GM19463 (cell line): ENCODE measurements around the gene PLSCR2.
"Not testable (repeated sequence)": the region's sequence is repeated elsewhere in the genome, so short reads cannot be mapped to it uniquely, and the experiment has no call there.

Experiments
- ATAC-seq: cut with Tn5 transposase; IDR thresholded peaks from one replicate; pipeline ENCODE4 v1.9.1; 2021; ENCODE audit warnings: mild to moderate bottlenecking, moderate library complexity; ENCODE audit not compliant: unreplicated experiment

PLSCR2 gene

DNA sequence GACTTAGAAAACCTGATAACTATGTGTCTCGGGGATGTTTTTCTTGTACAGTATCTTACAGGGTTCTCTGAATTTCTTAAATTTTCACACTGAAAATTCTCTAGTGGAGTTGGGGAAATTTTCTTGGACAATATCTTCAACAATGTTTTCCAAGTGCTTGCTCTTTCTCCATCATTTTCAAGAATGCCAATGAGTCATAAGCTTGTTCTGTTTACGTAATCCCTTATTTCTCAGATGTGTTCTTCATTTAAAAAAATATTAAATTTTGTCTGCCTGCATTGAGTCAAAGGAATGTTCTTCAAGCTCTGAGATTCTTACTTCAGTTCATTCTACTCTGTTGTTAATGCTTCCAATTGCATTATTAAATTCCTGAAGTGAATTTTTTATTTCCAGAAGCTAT lies 21.9 kb upstream of the PLSCR2 start:
- no peak for ATAC-seq

DNA sequence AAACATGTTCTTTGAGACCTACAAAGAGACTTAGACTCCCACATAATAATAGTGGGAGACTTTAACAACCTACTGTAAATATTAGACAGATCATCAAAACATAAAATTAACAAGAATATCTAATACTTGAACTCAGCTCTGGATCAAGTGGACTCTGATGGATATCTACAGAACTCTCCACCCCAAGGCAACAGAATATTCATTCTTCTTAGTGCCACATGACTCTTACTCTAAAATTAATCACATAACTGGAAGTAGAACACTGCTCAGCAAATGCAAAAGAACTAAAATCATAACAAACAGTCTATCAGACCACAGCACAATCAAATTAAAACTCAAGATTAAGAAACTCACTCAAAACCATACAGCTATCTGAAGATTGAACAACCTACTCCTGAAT lies 15.9 kb upstream of the PLSCR2 start:
- ATAC-seq: no peak

DNA sequence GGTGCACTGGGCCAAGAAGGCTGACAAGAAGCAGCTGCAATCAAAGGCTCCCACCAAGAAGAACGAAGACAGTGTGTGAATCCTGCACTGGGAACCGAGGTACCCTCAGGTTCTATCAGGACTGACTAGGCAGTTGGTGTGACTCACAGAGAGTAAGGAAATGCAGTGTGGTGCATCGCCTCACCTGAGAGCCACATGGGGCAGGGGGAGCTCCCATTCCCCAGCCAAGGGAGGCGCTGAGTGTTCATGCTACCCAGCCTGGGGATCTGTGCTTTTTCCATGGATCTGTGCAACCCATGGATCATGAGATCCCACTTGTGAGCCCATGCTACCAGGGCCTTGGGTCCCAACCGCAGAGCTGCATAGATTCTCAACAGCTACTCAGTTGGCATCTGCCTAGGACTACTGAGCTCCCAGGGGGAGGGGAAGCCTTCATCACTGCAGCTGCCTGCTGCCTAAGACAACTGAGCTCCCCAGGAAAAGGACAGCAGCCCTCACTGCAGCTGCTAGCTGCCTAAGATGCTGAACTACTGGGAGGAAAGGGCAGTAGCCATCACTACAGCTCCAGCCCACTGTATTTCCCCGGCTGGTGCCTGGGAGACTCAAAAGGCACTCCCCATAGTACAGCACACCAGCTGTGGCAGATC lies 6.9 kb upstream of the PLSCR2 start:
- ATAC-seq: no peak

DNA sequence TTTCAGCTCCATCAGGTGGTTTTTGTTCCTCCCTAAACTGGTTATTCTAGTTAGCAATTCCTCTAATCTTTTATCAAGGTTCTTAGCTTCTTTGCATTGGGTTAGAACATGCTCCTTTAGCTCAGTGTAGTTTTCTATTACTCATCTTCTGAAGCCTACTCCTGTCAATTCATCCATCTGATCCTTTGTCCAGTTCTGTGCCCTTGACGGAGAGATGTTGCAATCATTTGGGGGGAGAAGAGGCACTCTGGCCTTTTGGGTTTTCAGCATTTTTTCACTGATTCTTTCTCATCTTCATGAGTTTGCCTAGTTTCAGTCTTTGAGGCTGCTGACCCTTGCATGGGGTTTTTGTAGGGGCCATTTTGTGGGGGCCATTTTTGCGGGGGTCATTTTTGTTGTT lies 5.6 kb upstream of the PLSCR2 start:
- ATAC-seq: not testable (repeated sequence)

DNA sequence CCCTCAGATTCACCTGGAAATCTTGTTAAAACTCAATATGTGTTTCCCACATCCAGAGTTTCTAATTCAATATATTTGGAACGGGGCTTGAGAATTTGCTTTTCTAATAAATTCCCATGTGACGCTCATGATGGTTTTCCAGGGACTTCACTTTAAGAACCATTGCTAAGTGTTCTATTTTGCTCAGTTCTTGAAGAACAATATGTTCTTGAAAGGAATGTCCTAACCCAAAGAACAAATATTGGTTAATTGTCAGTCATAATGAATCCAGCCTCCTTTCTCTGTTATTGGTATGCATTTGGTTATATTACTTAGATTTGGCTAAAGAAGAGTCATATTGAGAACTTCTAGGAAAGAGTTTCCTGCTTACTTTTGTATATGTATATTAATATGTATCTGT lies 4.4 kb upstream of the PLSCR2 start:
- no peak for ATAC-seq

DNA sequence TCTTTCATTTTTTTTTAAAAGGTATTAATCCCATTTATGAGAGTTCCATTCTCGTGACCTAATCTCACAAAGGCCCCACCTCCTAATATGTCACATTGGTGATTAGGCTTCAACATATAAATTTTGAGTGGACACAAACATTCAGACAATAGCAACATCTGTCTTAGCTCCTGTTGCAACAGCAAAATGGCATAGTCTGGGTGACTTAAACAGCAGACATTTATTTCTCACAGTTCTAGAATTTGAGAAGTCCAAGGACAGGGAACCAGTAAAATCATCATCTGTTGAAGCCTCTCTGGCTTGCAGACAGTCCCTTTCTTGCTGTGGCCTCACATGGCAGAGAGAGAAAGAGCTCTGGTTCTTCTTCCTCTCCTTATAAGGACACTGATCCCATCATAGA lies 3.2 kb upstream of the PLSCR2 start:
- ATAC-seq: no peak

DNA sequence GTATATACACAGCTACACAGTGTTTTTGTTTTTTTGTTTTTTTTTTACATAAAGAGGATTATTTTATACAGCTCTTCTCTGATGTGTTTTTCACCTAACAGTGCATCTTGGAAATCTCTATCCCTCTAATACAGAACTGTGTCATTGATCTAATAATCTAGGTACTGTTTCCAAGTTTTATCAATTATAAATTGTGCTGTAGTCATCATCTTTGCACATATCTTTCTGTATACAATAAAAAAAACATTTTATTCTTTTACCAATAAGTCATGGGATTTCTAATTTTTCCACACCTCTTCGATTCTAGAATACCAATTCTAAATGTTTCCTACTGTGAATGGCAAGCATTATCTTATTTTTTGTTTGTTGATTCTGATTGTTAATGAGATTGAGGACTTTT lies 1.7 kb upstream of the PLSCR2 start:
- ATAC-seq: no peak

DNA sequence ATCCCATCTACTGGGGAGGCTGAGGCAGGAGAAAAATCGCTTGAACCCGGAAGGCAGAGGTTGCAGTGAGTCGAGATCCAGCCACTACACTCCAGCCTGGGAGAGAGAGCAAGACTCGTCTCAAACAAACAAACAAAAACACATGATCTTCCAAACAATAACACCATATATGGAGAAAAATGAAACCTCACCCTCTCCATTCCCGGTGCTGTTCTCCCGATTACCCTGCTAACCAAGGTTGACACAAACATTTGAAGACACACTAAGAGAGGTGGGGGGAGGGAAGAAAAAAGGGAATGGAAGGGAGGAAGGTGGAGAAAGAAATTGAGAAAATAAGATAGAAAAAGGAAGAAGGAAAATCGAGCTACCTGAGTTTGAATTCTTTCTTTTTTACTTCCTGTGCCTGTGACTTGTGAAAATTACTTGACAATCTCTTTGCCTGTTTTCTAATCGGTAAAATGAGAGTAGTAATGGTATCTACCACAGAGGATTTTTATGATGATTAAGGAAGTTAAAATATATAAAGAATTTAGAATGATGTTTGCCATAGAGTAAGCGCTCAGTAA lies 1.1 kb upstream of the PLSCR2 start:
- no peak for ATAC-seq

DNA sequence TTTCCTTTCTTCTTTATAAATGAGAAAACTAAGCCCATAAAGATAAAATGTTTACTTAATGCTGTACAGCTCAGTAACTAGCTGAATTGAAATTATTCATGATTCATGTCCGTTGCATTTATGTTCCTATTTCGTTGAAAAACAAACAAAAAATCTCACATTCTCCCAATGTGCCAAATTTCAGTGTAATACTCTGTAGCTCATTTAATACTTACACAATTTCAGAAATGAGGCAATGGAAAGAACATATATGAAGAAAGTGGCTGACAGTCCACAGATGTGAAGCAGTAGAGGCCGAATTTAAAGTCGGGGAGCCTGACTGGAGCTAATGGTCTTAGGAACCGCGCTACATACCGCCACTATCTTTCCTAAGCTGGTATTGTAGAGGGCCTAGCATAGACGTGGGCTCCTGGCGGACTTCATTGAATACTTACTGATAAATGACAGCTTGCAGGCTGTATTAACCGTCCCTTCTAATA lies 651 bp downstream of the PLSCR2 start:
- ATAC-seq: no peak

DNA sequence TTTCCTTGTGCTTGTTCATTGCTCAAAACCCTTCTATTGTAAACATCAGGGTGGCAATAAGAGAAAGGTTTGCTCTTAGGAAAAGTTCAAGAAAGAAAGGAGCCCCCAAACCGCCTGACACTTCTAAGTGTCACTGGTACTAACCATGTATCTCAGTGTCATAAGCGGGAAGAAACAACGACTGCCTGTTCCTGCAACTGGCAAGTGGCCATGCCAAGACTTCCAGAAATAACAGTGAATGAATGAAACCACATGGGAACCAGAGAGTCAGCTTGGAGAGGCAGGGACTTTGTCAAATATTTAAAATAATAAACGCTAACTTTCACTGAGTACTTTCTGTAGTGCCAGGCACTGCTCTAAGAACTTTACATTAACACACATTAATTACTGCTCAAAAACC lies 1.1 kb downstream of the PLSCR2 start:
- ATAC-seq: no peak

DNA sequence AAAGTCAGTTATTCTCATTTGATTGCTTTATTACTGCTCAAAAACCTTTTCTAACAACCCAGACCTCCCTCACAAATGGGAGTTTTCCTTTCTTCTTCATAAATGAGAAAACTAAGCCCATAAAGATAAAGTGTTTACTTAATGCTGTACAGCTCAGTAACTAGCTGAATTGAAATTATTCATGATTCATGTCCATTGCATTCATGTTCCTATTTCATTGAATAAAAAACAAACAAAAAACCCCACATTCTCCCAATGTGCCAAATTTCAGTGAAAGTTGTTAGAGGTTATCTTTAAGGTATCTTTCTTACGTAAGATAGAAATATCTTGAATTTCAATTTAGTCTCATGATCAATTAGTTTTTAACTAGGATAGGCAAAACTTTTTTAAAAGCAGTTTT lies 2.8 kb downstream of the PLSCR2 start:
- no peak for ATAC-seq

DNA sequence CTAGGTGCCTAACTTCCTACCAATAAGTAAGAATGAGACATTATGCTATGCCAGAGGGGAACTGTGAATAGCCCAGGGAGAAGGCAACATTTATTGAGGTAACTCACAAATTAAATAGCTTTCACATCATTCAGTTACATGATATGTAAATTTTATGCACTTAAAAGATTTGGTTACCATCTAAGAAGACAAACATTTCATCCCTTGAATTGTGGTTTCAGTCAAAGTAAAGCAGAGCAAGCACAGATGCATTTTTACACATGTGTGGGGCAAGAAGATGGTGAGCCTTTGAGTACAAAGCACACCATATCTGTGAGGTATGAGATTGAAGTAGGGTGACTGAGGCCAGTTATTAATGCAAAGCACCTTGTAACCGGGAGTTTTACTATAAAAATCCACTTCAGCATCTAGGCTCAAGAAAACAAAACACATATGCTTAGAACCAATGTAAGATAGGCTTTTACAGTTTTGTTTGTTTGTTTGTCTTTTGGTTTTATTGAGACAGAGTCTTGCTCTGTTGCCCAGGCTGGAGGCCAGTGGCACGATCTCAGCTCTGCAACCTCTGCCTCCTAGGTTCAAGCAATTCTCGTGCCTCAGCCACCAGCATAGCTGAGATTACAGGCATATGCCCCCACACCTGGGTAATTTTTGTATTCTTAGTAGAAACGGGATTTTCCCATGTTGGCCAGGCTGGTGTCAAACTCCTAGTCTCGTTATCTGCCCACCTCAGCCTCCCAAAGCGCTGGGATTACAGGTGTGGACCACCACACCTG lies 3.5 kb downstream of the PLSCR2 start:
- no peak for ATAC-seq

DNA sequence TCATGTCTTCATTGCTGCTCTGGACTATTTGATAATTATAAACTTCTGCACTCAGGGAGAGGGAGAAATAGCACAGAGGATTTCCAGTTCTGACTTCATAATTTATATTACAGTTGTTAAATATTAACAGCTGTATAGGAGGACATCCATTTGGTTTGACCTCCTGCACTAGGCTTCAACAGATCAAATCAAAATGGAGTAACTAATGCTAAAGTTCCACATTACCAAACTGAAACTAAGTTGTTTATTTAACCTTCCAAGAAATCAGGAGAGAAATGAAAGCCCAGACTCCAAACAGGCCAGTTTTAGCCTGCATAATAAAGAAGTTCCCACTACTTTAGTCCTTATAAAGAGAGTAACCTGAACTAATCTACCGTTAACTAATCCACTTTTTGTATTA lies 4.6 kb downstream of the PLSCR2 start:
- ATAC-seq: no peak

DNA sequence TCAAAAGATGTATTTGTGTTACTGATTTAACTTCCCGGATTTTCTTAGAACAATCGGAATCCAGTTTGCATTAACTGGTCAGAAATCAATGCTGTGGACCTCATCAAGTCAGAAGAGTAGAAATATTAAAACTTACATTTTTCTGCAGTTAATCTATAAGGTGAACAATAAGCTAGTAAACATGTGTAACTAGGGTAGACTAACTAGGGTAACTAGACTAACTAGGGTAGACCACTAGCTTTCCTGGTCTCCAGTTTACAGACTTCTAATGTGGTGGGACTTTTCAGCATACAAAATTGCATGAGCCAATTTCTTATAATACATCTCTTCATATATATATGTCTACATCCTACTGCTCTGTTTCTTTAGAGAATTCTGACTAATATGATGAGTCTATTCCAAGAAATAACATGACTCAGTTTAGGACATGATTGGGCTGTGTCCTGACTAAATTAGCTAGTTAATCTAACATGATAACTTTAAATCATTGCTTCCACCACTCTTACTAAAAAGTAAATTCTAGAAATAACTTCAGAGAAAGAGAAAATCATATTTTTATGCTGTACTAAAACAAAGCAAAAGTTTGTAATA lies 5.3 kb downstream of the PLSCR2 start:
- no peak for ATAC-seq

DNA sequence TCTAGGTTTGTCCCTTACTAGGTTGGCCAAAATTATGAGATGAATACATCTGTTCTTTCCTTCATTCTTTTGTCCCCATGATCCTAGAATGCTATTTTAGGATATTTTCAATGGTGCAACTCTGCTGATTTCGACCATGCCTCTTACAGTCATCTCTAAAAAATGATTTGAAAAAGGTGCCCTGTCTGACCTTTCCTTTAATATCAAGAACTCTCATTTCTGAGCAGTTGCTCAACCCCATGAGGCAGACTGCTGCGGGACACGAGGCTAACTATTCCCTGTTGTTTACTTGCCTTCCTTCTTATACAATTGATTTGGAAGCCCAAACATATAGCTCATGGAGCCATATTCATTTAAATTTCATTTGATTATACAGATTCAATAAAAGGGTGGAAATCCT lies 14.6 kb downstream of the PLSCR2 start:
- ATAC-seq: no peak

DNA sequence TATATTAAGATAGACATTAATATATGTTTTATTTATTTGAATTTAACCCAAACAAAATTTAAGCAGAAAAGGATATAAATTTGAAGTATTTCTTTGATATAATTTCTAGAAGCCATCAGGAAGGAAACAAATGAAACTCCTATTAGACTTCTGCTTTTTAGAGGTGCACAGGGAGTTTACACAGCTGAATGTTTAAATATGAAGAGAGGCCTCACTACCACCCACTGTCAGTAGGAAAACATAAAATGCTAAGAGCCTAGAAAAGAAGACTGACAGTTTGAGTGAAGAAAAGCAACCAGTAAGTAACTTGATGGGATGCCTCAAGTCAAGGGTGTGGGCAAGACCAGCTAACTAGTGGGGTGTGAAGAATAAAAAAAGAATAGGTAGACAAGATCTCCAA lies 19.7 kb downstream of the PLSCR2 start:
- no peak for ATAC-seq

DNA sequence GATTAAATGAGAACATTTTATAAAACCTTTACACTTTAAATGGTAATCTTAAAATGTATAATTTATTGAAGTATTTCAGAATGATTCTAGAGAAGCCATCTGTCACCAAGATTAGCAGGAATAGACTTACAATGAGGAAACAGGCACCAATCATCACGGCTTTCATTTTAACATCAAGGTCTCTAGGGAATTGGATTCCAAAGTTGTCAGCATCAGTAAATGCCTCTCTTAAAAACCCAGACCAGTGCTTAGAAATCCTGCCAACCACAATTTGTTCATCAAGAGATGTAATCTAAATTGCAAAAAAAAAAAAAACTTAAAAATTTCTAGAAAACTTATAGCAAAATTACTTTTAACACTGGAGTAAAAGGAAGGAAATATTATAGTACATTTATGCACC lies 20.3 kb downstream of the PLSCR2 start:
- no peak for ATAC-seq

DNA sequence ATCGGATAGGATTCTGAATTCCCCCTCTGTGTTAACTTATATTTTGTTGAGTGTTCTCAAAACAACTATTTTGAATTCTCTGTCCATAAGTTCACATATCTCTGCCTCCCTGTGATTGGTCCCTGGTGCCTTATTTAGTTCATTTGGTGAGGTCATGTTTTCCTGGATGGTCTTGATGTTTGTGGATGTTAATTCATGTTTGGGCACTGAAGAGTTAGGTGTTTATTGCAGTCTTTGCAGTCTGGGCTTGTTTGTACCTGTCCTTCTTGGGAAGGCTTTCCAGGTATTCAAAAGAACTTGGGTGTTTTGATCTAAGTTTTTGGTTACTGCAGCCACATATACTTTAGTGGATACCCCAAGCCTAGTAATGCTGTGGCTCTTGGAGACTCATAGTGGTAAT lies 23.3 kb downstream of the PLSCR2 start:
- no peak for ATAC-seq

DNA sequence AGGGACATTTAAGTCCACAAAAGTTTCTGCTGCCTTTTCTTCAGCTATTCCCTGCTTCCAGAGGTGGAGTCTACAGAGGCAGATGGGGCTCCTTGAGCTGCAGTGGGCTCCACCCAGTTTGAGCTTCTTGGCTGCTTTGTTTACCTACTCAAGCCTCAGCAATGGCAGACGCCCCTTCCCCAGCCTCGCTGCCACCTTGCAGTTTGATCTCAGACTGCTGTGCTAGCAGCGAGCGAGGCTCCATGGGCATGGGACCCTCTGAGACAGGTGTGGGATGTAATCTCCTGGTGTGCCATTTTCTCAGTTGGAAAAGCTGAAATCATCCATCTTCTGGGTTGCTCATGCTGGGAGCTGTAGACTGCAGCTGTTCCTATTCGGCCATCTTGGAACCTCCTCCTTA lies 29.1 kb downstream of the PLSCR2 start:
- ATAC-seq: not testable (repeated sequence)

DNA sequence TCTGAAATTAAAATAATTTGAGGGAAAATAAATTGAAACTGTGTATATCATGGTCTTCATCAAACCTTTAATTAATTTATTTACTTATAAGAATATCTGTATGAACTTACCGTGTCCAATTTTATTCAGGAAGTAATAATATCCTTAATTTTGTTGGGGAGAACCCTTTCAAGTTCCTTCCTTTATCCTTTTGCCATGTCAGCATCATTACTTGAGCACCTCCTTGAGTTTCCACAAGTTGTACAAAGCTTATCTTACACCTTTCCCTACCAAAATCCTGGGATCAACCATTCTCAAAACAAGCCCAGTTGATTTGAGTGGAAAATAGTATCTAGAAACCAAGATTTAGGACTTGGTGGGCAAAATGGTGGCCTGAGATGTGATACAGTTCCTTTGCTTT lies 37.3 kb downstream of the PLSCR2 start:
- no peak for ATAC-seq

DNA sequence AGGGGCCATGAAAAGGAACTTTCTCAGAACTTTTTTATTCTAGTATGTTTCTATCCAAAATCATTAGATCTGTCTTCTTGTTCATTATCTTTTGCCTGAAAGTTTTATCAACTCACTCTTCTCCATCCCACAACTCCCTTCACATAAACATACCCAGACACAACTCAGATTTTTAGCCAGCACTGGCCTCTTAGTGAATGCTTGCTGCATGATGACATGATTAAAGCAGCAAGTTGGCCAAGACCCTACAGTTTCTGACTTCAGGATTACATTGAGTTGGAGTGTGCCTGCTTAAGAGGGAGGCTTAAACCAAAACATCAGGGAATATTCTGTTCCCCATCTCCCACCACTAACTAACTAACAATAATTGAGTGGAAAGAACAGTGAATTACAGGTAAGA lies 38.1 kb downstream of the PLSCR2 start:
- ATAC-seq: no peak

DNA sequence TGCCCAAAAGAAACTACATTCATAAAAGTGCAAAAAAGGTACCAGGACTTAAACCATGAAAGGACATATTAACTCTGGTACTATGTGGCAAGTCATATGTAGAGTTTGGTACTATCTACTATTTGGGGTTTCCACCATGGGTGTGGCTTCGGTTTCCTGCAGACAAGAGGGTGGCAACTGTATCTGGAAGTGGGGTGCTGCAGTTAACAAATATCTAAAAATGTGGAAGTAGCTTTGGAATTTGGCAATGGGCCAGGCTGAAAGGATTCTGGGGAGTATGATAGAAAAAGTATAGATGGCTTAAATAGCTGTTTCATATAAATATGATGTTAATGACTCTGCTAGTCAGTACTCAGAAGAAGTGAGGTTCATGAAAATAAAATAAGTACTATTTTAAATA lies 44.0 kb downstream of the PLSCR2 start:
- ATAC-seq: no peak
